Psoas muscle (tissue), 8 donors: ENCODE data around the gene ABHD8. TPM values are rescaled to one million over a fixed set of nuclear protein-coding genes. Genes with fewer than 3 reads are reported as not detected.

ENCODE experiments used
- ATAC-seq, 4 donors: fragments of 200-7000 bp; cut with Tn5 transposase; one replicate each; pipeline ENCODE4 v1.9.1; 2020; ENCODE audit warnings: moderate library complexity in 3 of 4, mild to moderate bottlenecking in 2 of 4
- DNase-seq, 2 donors: peaks; one replicate each; pipeline ENCODE4 v3.0.0-alpha.2; 2020
- H3K27ac ChIP-seq: fragments of 200-600 bp; one replicate; pipeline ENCODE4 v1.8.0; 2022
- H3K27me3 ChIP-seq, 3 donors: fragments of 200-600 bp in 1 of 3; one replicate each; pipeline versions ENCODE4 v1.6.1 to v1.8.0; 2013 to 2022; ENCODE audit warnings: low read length in 2 of 3, mild to moderate bottlenecking in 2 of 3, moderate library complexity in 1 of 3; ENCODE audit not compliant: insufficient read depth in 3 of 3
- H3K36me3 ChIP-seq, 2 donors: fragments of 200-600 bp in 1 of 2; one replicate each; pipeline versions ENCODE4 v1.6.1 to v1.8.0; 2013 to 2022; ENCODE audit warnings: low read depth in 1 of 2, mild to moderate bottlenecking in 1 of 2, moderate library complexity in 1 of 2; ENCODE audit not compliant: insufficient read depth in 1 of 2
- H3K4me1 ChIP-seq: fragments of 200-600 bp; one replicate; pipeline ENCODE4 v1.8.0; 2022
- H3K4me3 ChIP-seq: fragments of 200-600 bp; one replicate; pipeline ENCODE4 v1.8.0; 2022; ENCODE audit warnings: mild to moderate bottlenecking
- H3K9me3 ChIP-seq: fragments of 200-600 bp; one replicate; pipeline ENCODE4 v1.8.0; 2022
- CTCF ChIP-seq: fragments of 200-600 bp; IDR thresholded peaks from one replicate; pipeline ENCODE4 v1.8.0; 2022; ENCODE audit warnings: antibody characterized with exemption
- WGBS, 3 donors: extraction: QIAGEN DNeasy Blood & Tissue Kit; methylation state at CpG; one replicate each; pipeline versions ENCODE4 v1.1.6 to v1.1.7; 2013; 5-methylcytosine and 5-hydroxymethylcytosine counted together
- intact Hi-C, 2 donors: fragments of 100-400 bp; cut with DNase I; formaldehyde crosslinking; loops; one replicate each; pipeline versions ENCODE4 v1.11.0 to v1.14.2; 2022
- long read RNA-seq, 2 donors: library from polyadenylated mRNA; unstranded; transcript quantifications; one replicate each; pipeline ENCODE4 v2.0.0, GENCODE V29; 2021
- polyA plus RNA-seq, 3 donors: library from polyadenylated mRNA; stranded (reverse); fragments of 200-250 nt; gene quantifications; one replicate each; pipeline ENCODE4 v1.2.3, GENCODE V29; 2013
- total RNA-seq, 4 donors: library from RNA; stranded (reverse); fragmentation: NEBNext Ultra II Directional in 2 of 4; extraction: Animal tissue kit (Norgen Biotek cat#: 25700) in 2 of 4; gene quantifications; one replicate each; pipeline versions ENCODE4 v1.2.1 to v1.2.4, GENCODE V29; 2021 to 2023
- donor health status: healthy with polysubstance abuse.
- donor health status: DM: no; HTN: no; CAD: no; lungs with moderate emphysema.
- donor health status: Bipolar disorder and iron deficiency.
- donor health status: healthy.
- donor health status: DM: yes; HTN: yes; CAD: no.
- donor health status: DM: no; HTN: no; CAD: no.
- donor health status: DM: no; HTN: no; CAD: no.
- donor health status: DM: yes; HTN: yes; CAD: no.

The ABHD8 gene, protein sequence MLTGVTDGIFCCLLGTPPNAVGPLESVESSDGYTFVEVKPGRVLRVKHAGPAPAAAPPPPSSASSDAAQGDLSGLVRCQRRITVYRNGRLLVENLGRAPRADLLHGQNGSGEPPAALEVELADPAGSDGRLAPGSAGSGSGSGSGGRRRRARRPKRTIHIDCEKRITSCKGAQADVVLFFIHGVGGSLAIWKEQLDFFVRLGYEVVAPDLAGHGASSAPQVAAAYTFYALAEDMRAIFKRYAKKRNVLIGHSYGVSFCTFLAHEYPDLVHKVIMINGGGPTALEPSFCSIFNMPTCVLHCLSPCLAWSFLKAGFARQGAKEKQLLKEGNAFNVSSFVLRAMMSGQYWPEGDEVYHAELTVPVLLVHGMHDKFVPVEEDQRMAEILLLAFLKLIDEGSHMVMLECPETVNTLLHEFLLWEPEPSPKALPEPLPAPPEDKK
- total RNA-seq (10 to 100 TPM in 1 of 4 donors, 1 to 10 TPM in 3; 6.1 to 17.9 (median 7.6) TPM), polyA plus RNA-seq (10 to 100 TPM; 12.3 to 26.8 (median 15.0) TPM)
- long read RNA-seq, donor 1, transcript ABHD8-201 (5 exons, 2,090 nt) = major isoform, 12 of 12 reads
- long read RNA-seq, donor 1, partial matches to known transcripts = 0 of 12 reads
- long read RNA-seq, donor 1, other reads (novel, unspliced or antisense) = 0 of 12 reads
- long read RNA-seq, donor 2, transcript ABHD8-201 (5 exons, 2,090 nt) = major isoform, 25 of 26 reads
- long read RNA-seq, donor 2, partial matches to known transcripts = 1 of 26 reads
- long read RNA-seq, donor 2, other reads (novel, unspliced or antisense) = 0 of 26 reads

- H3K9me3 ChIP-seq = peaks cover 1% of the 10 kb centered on the region
- peaks cover 0 to 8% of the 10 kb centered on the region in 2 donors for H3K36me3 ChIP-seq
- intact Hi-C loops = no loop called here
- H3K4me1 ChIP-seq = peaks cover 32% of the 10 kb centered on the region
- peak within 1 kb of the TSS; percentile 93 for H3K4me3 ChIP-seq
- H3K27me3 ChIP-seq = no peaks in the 10 kb centered on the region
- WGBS, 3 donors = 1 to 2% (median 1%) methylated on average over 49 to 52 of the region's 52 CpGs
- TF ChIP-seq CTCF = peak; percentile 60
- ATAC-seq = peak; percentile 84 to 88 (median 84)
- peak within 1 kb of the TSS; percentile 86 for H3K27ac ChIP-seq
- DNase-seq = peak; percentile 97 to 99
Observed at GRCh38 chr19:17303167-17303939, at the start of gene ABHD8. ABHD8 (minus strand) TSS chr19:17303425; CDS start chr19:17301616, 1,809 bp downstream.

DNA sequence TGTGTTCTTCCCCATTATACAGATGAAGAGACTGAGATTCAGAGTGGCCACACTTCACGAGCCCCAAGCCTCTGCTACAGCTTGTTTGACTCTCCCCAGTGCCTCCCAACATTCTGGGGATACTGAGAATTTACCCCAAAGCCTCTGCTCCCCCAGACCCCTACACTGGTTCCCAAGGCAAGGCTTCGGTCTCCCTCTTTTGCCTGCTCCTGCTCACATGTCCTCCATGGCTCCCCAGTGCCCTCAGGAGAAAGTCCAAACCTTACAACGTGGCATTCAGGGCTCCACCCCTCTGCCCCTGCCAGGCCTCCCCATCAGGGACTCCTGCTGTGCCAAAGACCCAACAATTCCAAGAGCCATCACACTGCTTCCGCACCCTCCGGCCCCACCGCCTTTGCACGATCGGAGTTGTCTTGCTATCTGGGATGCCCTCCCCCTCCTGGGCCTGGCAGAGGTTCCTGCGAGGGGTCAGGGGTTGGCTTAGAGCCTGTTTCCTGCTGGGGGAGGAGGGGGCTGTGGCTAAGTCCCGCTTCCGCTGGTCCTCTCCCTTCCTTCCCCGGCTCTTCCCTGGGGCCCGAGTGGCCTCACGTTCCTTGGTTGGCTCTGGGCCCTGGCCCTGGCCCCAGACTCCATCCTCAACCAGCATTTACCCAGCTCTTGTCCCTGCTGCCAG is 49.5 kb upstream of the ABHD8 start:
- no peaks in the 10 kb centered on the region for H3K9me3 ChIP-seq
- H3K4me1 ChIP-seq = peaks cover 11% of the 10 kb centered on the region
- H3K27me3 ChIP-seq = no peaks in the 10 kb centered on the region
- ATAC-seq = no peak
- no peak for TF ChIP-seq CTCF
- intact Hi-C loops = no loop called here
- no peak for DNase-seq
- no peaks in the 10 kb centered on the region for H3K36me3 ChIP-seq
- H3K4me3 ChIP-seq = no peak overlapping the region
- no peak overlapping the region for H3K27ac ChIP-seq
- 27 to 37% (median 30%) methylated on average over 11 to 14 of the region's 14 CpGs for WGBS, 3 donors

- 87 to 89% (median 88%) methylated on average over 45 of the region's 45 CpGs for WGBS, 3 donors
- DNase-seq (no peak), ATAC-seq (no peak)
- H3K27me3 ChIP-seq = no peaks in the 10 kb centered on the region
- H3K4me3 ChIP-seq = no peak overlapping the region
- TF ChIP-seq CTCF = no peak
- H3K36me3 ChIP-seq = no peaks in the 10 kb centered on the region
- peaks cover 19% of the 10 kb centered on the region for H3K4me1 ChIP-seq
- intact Hi-C loops = no loop called here
- H3K27ac ChIP-seq = no peak overlapping the region
- H3K9me3 ChIP-seq = no peaks in the 10 kb centered on the region
Observed at GRCh38 chr19:17351815-17352435, 48.7 kb upstream of the ABHD8 start.

DNA sequence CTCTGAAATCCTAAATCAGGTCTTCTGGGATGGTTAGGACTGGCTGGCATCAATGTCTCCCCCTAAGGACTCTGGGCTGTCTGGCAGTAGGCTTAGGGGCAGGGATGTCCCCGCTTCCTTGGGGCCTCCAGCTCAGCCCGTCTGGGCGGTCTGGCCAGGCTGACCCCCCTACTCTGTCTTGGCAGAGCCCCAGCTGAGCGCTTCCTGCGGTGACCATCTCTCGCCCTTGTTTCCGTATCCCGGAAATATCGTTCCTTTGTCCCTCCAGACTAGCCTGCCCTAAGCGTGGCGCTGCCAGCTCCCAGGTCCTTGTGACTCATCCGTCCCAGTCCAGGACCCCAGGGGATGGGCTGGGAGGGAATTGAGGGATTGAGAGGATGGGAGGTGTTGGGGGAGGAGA is 45.5 kb upstream of the ABHD8 start:
- Histone ChIP-seq H3K4me1 (peaks cover 26% of the 10 kb centered on the region), H3K27ac (peak overlapping the region; percentile 65), H3K27me3 (no peaks in the 10 kb centered on the region), H3K36me3 (peaks cover 0 to 3% of the 10 kb centered on the region in 2 donors), H3K4me3 (no peak overlapping the region), H3K9me3 (no peaks in the 10 kb centered on the region)
- intact Hi-C loops = loop anchor here (5.0 kb wide), 1 partner anchor 119 kb away; no protein-coding TSS in a partner anchor
- no peak for TF ChIP-seq CTCF
- ATAC-seq (peak; percentile 29 to 64 (median 46)), DNase-seq (peak; percentile 77 to 85)
- WGBS, 3 donors = 6 to 12% (median 9%) methylated on average over 12 of the region's 12 CpGs
